Measurements from ENCODE around the gene TSSC4.

- TF ChIP-seq, protein P1, sequence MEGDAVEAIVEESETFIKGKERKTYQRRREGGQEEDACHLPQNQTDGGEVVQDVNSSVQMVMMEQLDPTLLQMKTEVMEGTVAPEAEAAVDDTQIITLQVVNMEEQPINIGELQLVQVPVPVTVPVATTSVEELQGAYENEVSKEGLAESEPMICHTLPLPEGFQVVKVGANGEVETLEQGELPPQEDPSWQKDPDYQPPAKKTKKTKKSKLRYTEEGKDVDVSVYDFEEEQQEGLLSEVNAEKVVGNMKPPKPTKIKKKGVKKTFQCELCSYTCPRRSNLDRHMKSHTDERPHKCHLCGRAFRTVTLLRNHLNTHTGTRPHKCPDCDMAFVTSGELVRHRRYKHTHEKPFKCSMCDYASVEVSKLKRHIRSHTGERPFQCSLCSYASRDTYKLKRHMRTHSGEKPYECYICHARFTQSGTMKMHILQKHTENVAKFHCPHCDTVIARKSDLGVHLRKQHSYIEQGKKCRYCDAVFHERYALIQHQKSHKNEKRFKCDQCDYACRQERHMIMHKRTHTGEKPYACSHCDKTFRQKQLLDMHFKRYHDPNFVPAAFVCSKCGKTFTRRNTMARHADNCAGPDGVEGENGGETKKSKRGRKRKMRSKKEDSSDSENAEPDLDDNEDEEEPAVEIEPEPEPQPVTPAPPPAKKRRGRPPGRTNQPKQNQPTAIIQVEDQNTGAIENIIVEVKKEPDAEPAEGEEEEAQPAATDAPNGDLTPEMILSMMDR (IDR thresholded peaks at IDR 0.05) = no peak
- TF ChIP-seq POLR2A (IDR thresholded peaks at IDR 0.05) = no peak
- no peak for TF ChIP-seq POLR2AphosphoS5 (IDR thresholded peaks at IDR 0.05; ENCODE audit: insufficient read depth in 1 of 2, low read depth in 1 of 2)
These were observed 9.3 kb downstream of the TSSC4 start for GRCh38 chr11:2409611-2410468.
